Keratinocyte (primary cell): ENCODE measurements around the gene TANK. TPM values are rescaled to one million over a fixed set of nuclear protein-coding genes. Genes with fewer than 3 reads are reported as not detected.

Experiments used
- DNase-seq: peaks from one replicate; pipeline ENCODE4 v3.0.0-alpha.2; 2011; ENCODE audit warnings: low read depth, missing footprints, low spot score
- FAIRE-seq: peaks from 2 replicates; lab custom pipeline; 2011; peaks lifted over from hg19 to GRCh38; lab: Jason Lieb, UNC
- H2AFZ ChIP-seq: 2 replicates; pipeline ENCODE4 v1.6.0; 2012; ENCODE audit warnings: low read length, control low read depth, inconsistent platforms; ENCODE audit not compliant: control insufficient read depth
- H3K27ac ChIP-seq: 2 replicates; pipeline ENCODE4 v1.5.1; 2011; ENCODE audit warnings: low read length; ENCODE audit not compliant: control insufficient read depth, insufficient read depth
- H3K27me3 ChIP-seq: 3 replicates; pipeline ENCODE4 v1.6.0; 2011; ENCODE audit warnings: low read length; ENCODE audit not compliant: control insufficient read depth, insufficient read depth; ENCODE audit errors: extremely low read depth
- H3K36me3 ChIP-seq, 2 experiments: 2 replicates in 1 of 2; 3 replicates in 1 of 2; pipeline ENCODE4 v1.5.1; 2011; ENCODE audit warnings: low read length in 2 of 2, mild to moderate bottlenecking in 1 of 2; ENCODE audit not compliant: control insufficient read depth in 2 of 2, insufficient read depth in 2 of 2; ENCODE audit errors: extremely low read depth in 1 of 2
- H3K4me1 ChIP-seq: 3 replicates; pipeline ENCODE4 v1.5.1; 2011; ENCODE audit warnings: low read length; ENCODE audit not compliant: control insufficient read depth, insufficient read depth; ENCODE audit errors: extremely low read depth
- H3K4me2 ChIP-seq: 3 replicates; pipeline ENCODE4 v1.6.0; 2011; ENCODE audit warnings: low read depth, low read length; ENCODE audit not compliant: control insufficient read depth, insufficient read depth; ENCODE audit errors: extremely low read depth
- H3K4me3 ChIP-seq, 3 experiments: fragments of 200-600 bp in 1 of 3; sonication (generic) in 1 of 3; 2 replicates in 2 of 3; 3 replicates in 1 of 3; pipeline ENCODE4 v1.5.1; 2011 to 2016; ENCODE audit warnings: low read length in 3 of 3, mild to moderate bottlenecking in 3 of 3, control low read depth in 2 of 3, inconsistent platforms in 1 of 3, low read depth in 1 of 3, mixed read lengths in 1 of 3, mixed run types in 1 of 3, moderate library complexity in 1 of 3; ENCODE audit not compliant: control insufficient read depth in 2 of 3, insufficient read depth in 2 of 3; ENCODE audit errors: extremely low read depth in 1 of 3
- H3K79me2 ChIP-seq: 2 replicates; pipeline ENCODE4 v1.6.0; 2012; ENCODE audit warnings: low read length; ENCODE audit not compliant: control insufficient read depth, insufficient read depth
- H3K9ac ChIP-seq: 3 replicates; pipeline ENCODE4 v1.6.0; 2011; ENCODE audit warnings: low read length; ENCODE audit not compliant: control insufficient read depth, insufficient read depth; ENCODE audit errors: extremely low read depth
- H3K9me1 ChIP-seq: 3 replicates; pipeline ENCODE4 v1.6.0; 2011; ENCODE audit warnings: low read length; ENCODE audit not compliant: control insufficient read depth, insufficient read depth; ENCODE audit errors: extremely low read depth
- H3K9me3 ChIP-seq: 2 replicates; pipeline ENCODE4 v1.5.1; 2012; ENCODE audit warnings: low read depth, low read length; ENCODE audit not compliant: control insufficient read depth
- H4K20me1 ChIP-seq: 3 replicates; pipeline ENCODE4 v1.6.0; 2011; ENCODE audit warnings: low read length; ENCODE audit not compliant: control insufficient read depth, insufficient read depth; ENCODE audit errors: extremely low read depth
- EZH2 ChIP-seq: IDR thresholded peaks from one replicate; pipeline ENCODE4 v1.6.1; 2012; ENCODE audit warnings: inconsistent platforms, mild to moderate bottlenecking, low read length, moderate library complexity
- dilution Hi-C: fragments of 300-500 bp; cut with MboI; formaldehyde crosslinking; loops from one replicate; pipeline ENCODE4 v1.7.0; 2020; ENCODE audit warnings: low sequenced_read_pairs; ENCODE audit not compliant: extremely low pct_ligation_motif_present
- polyA plus RNA-seq, 5 experiments: library from polyadenylated mRNA; depleted of rRNA in 3 of 5; stranded (reverse) in 3 of 5; stranded (forward) in 1 of 5; unstranded in 1 of 5; fragments of >200 nt; gene quantifications; 1 replicate in 1 of 5; 2 replicates in 3 of 5; 3 replicates in 1 of 5; pipeline versions ENCODE4 v1.2.1 to v1.2.3, GENCODE V29; 2011 to 2012; ENCODE audit warnings: missing spikeins in 2 of 5, low read depth in 1 of 5, low replicate concordance in 1 of 5
- TF ChIP-seq, protein P1 (sequence below), 3 experiments: IDR thresholded peaks in 1 of 3; conservative IDR thresholded peaks in 1 of 3; optimal IDR thresholded peaks in 1 of 3; 2 replicates in 2 of 3; 3 replicates in 1 of 3; pipeline versions ENCODE3 to v1.5.1; 2011; ENCODE audit warnings: low read length in 3 of 3, mild to moderate bottlenecking in 3 of 3, moderate library complexity in 2 of 3, control low read depth in 1 of 3, inconsistent platforms in 1 of 3; ENCODE audit not compliant: insufficient read depth in 2 of 3; ENCODE audit errors: extremely low read depth in 1 of 3

The TANK gene
- polyA plus RNA-seq, 1 donor (not counting 4 experiments of a cell fraction or from before 2014, with no cell fraction given), result 47.2 TPM

DNA sequence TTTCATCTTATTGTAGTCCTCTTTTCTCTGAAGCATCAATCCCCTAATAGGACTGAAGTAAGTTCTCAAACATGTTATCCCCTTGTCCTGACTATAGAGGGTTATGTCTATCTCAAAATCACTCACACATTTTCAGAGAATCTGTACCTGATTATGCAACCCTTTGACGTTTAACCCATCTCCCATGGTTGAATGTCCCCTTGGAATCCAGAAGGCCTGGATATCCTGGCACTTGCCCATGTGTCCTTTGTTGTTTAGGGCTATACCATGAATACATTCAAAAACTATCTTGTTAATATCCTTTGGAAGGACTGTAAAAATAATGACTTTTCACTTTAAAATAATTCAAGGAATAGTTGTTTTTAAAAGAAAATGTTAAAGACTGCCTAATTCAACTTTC lies 81.7 kb downstream of the TANK start:
- Histone ChIP-seq H3K27ac (no peak overlapping the region), H2AFZ (no peak overlapping the region), H3K4me3 (no peak overlapping the region), H3K9ac (no peak overlapping the region), H3K36me3 (peaks cover 0 to 2% of the 10 kb centered on the region in 2 experiments), H3K4me1 (peaks cover 22% of the 10 kb centered on the region), H3K4me2 (no peak overlapping the region), H4K20me1 (no peaks in the 10 kb centered on the region), H3K9me1 (no peaks in the 10 kb centered on the region), H3K9me3 (no peaks in the 10 kb centered on the region), H3K27me3 (no peaks in the 10 kb centered on the region), H3K79me2 (peaks cover 4% of the 10 kb centered on the region)
- TF ChIP-seq, protein P1, sequence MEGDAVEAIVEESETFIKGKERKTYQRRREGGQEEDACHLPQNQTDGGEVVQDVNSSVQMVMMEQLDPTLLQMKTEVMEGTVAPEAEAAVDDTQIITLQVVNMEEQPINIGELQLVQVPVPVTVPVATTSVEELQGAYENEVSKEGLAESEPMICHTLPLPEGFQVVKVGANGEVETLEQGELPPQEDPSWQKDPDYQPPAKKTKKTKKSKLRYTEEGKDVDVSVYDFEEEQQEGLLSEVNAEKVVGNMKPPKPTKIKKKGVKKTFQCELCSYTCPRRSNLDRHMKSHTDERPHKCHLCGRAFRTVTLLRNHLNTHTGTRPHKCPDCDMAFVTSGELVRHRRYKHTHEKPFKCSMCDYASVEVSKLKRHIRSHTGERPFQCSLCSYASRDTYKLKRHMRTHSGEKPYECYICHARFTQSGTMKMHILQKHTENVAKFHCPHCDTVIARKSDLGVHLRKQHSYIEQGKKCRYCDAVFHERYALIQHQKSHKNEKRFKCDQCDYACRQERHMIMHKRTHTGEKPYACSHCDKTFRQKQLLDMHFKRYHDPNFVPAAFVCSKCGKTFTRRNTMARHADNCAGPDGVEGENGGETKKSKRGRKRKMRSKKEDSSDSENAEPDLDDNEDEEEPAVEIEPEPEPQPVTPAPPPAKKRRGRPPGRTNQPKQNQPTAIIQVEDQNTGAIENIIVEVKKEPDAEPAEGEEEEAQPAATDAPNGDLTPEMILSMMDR (optimal IDR thresholded peaks at IDR 0.05 in 1 of 3, IDR thresholded peaks at IDR 0.05 in 1 of 3, conservative IDR thresholded peaks at IDR 0.05 in 1 of 3; ENCODE audit: extremely low read depth in 1 of 3, insufficient read depth in 2 of 3, low read length in 3 of 3), result no peak
- TF ChIP-seq EZH2, result no peak
- DNase-seq, result no peak
- no peak for FAIRE-seq
- dilution Hi-C loops, result no loop called here

DNA sequence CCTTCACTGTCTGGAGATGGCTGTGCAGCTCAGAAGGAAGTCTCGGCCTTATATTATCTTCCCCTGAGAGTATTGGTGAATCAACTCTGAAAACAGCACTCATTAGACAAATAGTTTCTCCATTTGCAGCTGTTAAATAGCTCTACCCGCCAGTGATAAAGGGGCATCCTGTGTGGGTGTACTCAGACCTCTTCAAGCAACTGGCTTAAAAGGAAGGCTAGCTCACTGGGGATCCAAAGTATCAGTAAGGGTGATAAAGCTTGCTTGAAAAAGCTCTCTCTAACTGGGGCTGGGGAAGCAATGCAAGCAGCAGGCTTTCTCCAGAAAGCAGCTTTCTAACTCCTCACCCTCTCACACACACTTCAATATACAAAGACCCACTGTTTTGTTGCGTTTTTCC lies 83.1 kb downstream of the TANK start:
- peak overlapping the region; percentile 87 for H3K9ac ChIP-seq
- peak overlapping the region; percentile 89 for H3K4me2 ChIP-seq
- DNase-seq (no peak), FAIRE-seq (no peak)
- no peaks in the 10 kb centered on the region for H4K20me1 ChIP-seq
- H3K36me3 ChIP-seq, result peaks cover 0 to 2% of the 10 kb centered on the region in 2 experiments
- no peak for TF ChIP-seq EZH2
- TF ChIP-seq, protein P1 (optimal IDR thresholded peaks at IDR 0.05 in 1 of 3, IDR thresholded peaks at IDR 0.05 in 1 of 3, conservative IDR thresholded peaks at IDR 0.05 in 1 of 3; ENCODE audit: extremely low read depth in 1 of 3, insufficient read depth in 2 of 3, low read length in 3 of 3), result no peak
- no peaks in the 10 kb centered on the region for H3K27me3 ChIP-seq
- H3K4me3 ChIP-seq, result peak overlapping the region in 2 of 3 experiments; percentile 67 to 68
- H3K27ac ChIP-seq, result no peak overlapping the region
- H3K79me2 ChIP-seq, result peaks cover 4% of the 10 kb centered on the region
- H3K4me1 ChIP-seq, result peaks cover 12% of the 10 kb centered on the region
- H2AFZ ChIP-seq, result peak overlapping the region; percentile 75
- H3K9me3 ChIP-seq, result no peaks in the 10 kb centered on the region
- no peaks in the 10 kb centered on the region for H3K9me1 ChIP-seq
- dilution Hi-C loops, result no loop called here
